CD8-positive, alpha-beta memory T cell (primary cell): ENCODE results near the gene DYNC1H1. TPM values are rescaled to one million over a fixed set of nuclear protein-coding genes. Genes with fewer than 3 reads are reported as not detected.

ENCODE experiments used
- CTCF ChIA-PET: fragments of 350-600 bp; sonication (Branson Sonifier 250); formaldehyde crosslinking; loops from one replicate; lab custom pipeline; 2021; ENCODE audit warnings: antibody characterized with exemption; lab: Charles Lee
- POLR2A ChIA-PET: fragments of 350-600 bp; sonication (Branson Sonifier 250); formaldehyde crosslinking; loops from one replicate; lab custom pipeline; 2021; ENCODE audit warnings: antibody characterized with exemption; lab: Charles Lee
- DNase-seq, 5 donors: peaks; one replicate each; pipeline versions ENCODE4 v3.0.0 to v3.0.0-alpha.2; 2020 to 2022; ENCODE audit warnings: mixed read lengths in 1 of 5
- H3K27ac ChIP-seq: one replicate; pipeline ENCODE4 v1.7.0; 2013; ENCODE audit warnings: low read depth, mild to moderate bottlenecking, low read length, moderate library complexity
- H3K27me3 ChIP-seq: 2 replicates; pipeline ENCODE4 v1.7.0; 2013; ENCODE audit warnings: low read length, mild to moderate bottlenecking; ENCODE audit not compliant: insufficient read depth, poor library complexity, severe bottlenecking
- H3K36me3 ChIP-seq: 2 replicates; pipeline ENCODE4 v1.7.0; 2013; ENCODE audit warnings: mild to moderate bottlenecking, low read length, moderate library complexity; ENCODE audit not compliant: insufficient read depth
- H3K4me1 ChIP-seq: 2 replicates; pipeline ENCODE4 v1.7.0; 2013; ENCODE audit warnings: mild to moderate bottlenecking, low read length, moderate library complexity; ENCODE audit not compliant: insufficient read depth
- H3K4me3 ChIP-seq: 2 replicates; pipeline ENCODE4 v1.7.0; 2013; ENCODE audit warnings: mild to moderate bottlenecking, low read length
- H3K9me3 ChIP-seq: 2 replicates; pipeline ENCODE4 v1.7.0; 2013; ENCODE audit warnings: mild to moderate bottlenecking, low read length
- H3K27ac Mint-ChIP-seq, 8 donors: one replicate each; pipeline ENCODE4 v1.8.0; 2020 to 2021; ENCODE audit warnings: mixed read lengths in 8 of 8, mild to moderate bottlenecking in 6 of 8, inconsistent platforms in 3 of 8, moderate library complexity in 3 of 8
- H3K27me3 Mint-ChIP-seq, 2 donors: one replicate each; pipeline ENCODE4 v1.8.0; 2020 to 2021; ENCODE audit warnings: mixed read lengths in 2 of 2, mild to moderate bottlenecking in 1 of 2, moderate library complexity in 1 of 2
- H3K36me3 Mint-ChIP-seq, 3 donors: one replicate each; pipeline ENCODE4 v1.8.0; 2020 to 2021; ENCODE audit warnings: mixed read lengths in 3 of 3, inconsistent platforms in 1 of 3, mild to moderate bottlenecking in 1 of 3
- H3K4me1 Mint-ChIP-seq, 3 donors: one replicate each; pipeline ENCODE4 v1.8.0; 2020 to 2021; ENCODE audit warnings: mixed read lengths in 3 of 3, inconsistent platforms in 1 of 3, mild to moderate bottlenecking in 1 of 3
- H3K4me3 Mint-ChIP-seq, 7 donors: one replicate each; pipeline ENCODE4 v1.8.0; 2020 to 2021; ENCODE audit warnings: mixed read lengths in 7 of 7, mild to moderate bottlenecking in 6 of 7, moderate library complexity in 4 of 7, inconsistent platforms in 2 of 7
- H3K9me3 Mint-ChIP-seq, 5 donors: one replicate each; pipeline ENCODE4 v1.8.0; 2020 to 2022; ENCODE audit warnings: mixed read lengths in 5 of 5, mild to moderate bottlenecking in 3 of 5, moderate library complexity in 2 of 5, inconsistent platforms in 1 of 5
- polyA plus RNA-seq: library from polyadenylated mRNA; unstranded; fragments of 300-500 nt; fragmentation: Illumina TruSeq; gene quantifications from one replicate; pipeline ENCODE4 v1.2.3, GENCODE V29; 2021
- total RNA-seq, 2 experiments: library from RNA; stranded (reverse); gene quantifications; one replicate each; pipeline ENCODE4 v1.2.3, GENCODE V29; 2021

DYNC1H1 gene
- total and polyA plus RNA-seq, 3 experiments from 2014 or later, result 59.7 to 249 (median 241) TPM

GRCh38 chr14:101955695-101956161 is 8.6 kb upstream of the DYNC1H1 start:
- Mint-ChIP-seq H3K4me3 (peak overlapping the region in 1 of 7 donors; percentile 37), H3K27me3 (no peaks in the 10 kb centered on the region), H3K9me3 (no peaks in the 10 kb centered on the region), H3K27ac (no peak overlapping the region), H3K4me1 (peaks cover 6 to 7% (median 7%) of the 10 kb centered on the region in 3 donors), H3K36me3 (no peaks in the 10 kb centered on the region)
- Histone ChIP-seq H3K27me3 (no peaks in the 10 kb centered on the region), H3K27ac (no peak overlapping the region), H3K4me1 (no peaks in the 10 kb centered on the region), H3K36me3 (no peaks in the 10 kb centered on the region), H3K4me3 (no peak overlapping the region), H3K9me3 (no peaks in the 10 kb centered on the region)
- ChIA-PET CTCF (interaction anchor here (1.2 kb wide), 1 partner anchor 140 kb away, joined by 4 read pairs; no protein-coding TSS in a partner anchor), POLR2A (no interaction called here)
- no peak for DNase-seq

DNA sequence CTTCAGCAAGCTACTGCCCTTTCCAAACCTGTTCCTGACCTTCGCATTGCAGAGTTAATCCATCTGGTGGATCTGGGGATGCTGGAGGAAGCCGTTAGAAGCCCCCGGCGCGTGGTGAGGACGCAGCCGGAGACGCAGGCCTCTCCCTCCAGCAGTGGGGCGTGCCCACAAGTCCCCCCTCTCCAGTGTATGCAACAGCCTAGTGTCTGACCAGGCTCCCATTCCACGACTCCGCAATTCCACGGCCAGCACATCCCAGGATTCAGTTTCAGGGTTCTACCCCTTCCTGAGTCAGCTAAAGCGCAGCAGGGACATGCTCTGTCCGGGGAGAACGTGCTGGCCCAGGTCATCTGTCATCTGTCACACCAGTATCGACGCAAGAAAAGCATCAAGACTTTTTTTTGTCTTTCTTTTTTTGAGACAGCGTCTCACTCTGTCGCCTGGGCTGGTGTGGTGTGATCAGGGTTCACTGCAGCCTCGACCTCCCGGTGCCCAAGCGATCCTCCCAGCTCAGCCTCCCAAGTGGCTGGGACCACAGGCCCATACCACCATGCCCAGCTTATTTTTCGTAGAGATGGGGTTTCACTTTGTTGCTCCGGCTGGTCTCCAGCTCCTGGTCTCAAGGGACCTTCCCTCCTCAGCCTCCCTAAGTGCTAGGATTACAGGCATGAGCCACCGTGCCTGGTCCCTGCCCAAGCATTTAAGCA is 8.0 kb upstream of the DYNC1H1 start:
- Histone ChIP-seq H3K27ac (no peak overlapping the region), H3K36me3 (no peaks in the 10 kb centered on the region), H3K27me3 (no peaks in the 10 kb centered on the region), H3K4me3 (no peak overlapping the region), H3K4me1 (peaks cover 2% of the 10 kb centered on the region), H3K9me3 (no peaks in the 10 kb centered on the region)
- H3K27me3 Mint-ChIP-seq, result peaks cover 0 to 3% of the 10 kb centered on the region in 2 donors
- H3K36me3 Mint-ChIP-seq, result no peaks in the 10 kb centered on the region
- H3K4me1 Mint-ChIP-seq, result peaks cover 11 to 13% (median 13%) of the 10 kb centered on the region in 3 donors
- CTCF ChIA-PET, result interaction anchor here (1.2 to 1.4 kb wide), 2 partner anchors 140 to 249 kb away, joined by 3 to 4 read pairs; no protein-coding TSS in a partner anchor
- POLR2A ChIA-PET, result no interaction called here
- no peak overlapping the region for H3K4me3 Mint-ChIP-seq
- peak overlapping the region in 1 of 8 donors; percentile 68 for H3K27ac Mint-ChIP-seq
- H3K9me3 Mint-ChIP-seq, result no peaks in the 10 kb centered on the region
- no peak for DNase-seq

DNA sequence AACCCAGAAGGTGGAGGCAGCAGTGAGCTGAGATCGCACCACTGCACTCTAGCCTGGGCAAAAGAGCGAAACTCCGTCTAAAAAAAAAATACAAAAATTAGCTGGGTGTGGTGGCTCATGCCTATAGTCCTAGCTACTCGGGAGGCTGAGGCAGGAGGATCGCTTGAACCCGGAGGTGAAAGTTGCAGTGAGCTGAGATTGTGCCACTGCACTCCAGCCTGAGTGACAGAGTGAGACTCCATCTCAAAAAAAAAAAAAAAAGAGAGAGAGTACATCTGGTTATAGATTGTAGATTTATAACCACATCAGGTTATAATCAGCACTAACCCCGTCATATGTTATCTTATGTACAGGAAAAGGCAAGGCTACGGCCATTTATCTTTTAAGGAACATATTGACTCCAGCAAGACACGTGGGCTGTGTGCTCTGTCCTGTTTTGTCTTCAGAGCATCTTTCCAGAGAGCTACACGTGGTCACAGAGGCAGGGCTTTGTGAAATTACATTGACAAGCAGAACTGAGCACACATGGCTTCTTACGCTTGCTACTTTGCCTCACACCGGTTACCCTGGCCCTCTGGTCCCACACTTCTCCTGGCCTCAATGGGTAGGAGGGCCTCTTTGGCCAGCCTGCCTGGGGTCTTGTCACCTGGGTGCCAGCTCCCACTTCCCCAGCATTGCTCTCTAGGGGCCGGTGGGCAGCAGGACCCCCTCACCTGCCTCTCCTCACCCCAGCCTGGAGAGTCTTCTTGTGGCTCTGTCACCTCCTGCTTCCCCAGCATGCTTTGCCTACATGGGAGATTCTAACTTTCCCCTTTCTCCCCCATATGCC is 6.8 kb upstream of the DYNC1H1 start:
- ChIA-PET CTCF (interaction anchor here (1.4 kb wide), 1 partner anchor 250 kb away, joined by 3 read pairs; no protein-coding TSS in a partner anchor), POLR2A (no interaction called here)
- Mint-ChIP-seq H3K4me3 (peak overlapping the region in 1 of 7 donors; percentile 48), H3K27me3 (peaks cover 0 to 3% of the 10 kb centered on the region in 2 donors), H3K27ac (no peak overlapping the region), H3K4me1 (peaks cover 13 to 15% (median 15%) of the 10 kb centered on the region in 3 donors), H3K36me3 (no peaks in the 10 kb centered on the region), H3K9me3 (no peaks in the 10 kb centered on the region)
- H3K36me3 ChIP-seq, result no peaks in the 10 kb centered on the region
- no peak for DNase-seq
- no peaks in the 10 kb centered on the region for H3K9me3 ChIP-seq
- peaks cover 3% of the 10 kb centered on the region for H3K4me1 ChIP-seq
- no peak overlapping the region for H3K27ac ChIP-seq
- H3K4me3 ChIP-seq, result no peak overlapping the region
- no peaks in the 10 kb centered on the region for H3K27me3 ChIP-seq

DNA sequence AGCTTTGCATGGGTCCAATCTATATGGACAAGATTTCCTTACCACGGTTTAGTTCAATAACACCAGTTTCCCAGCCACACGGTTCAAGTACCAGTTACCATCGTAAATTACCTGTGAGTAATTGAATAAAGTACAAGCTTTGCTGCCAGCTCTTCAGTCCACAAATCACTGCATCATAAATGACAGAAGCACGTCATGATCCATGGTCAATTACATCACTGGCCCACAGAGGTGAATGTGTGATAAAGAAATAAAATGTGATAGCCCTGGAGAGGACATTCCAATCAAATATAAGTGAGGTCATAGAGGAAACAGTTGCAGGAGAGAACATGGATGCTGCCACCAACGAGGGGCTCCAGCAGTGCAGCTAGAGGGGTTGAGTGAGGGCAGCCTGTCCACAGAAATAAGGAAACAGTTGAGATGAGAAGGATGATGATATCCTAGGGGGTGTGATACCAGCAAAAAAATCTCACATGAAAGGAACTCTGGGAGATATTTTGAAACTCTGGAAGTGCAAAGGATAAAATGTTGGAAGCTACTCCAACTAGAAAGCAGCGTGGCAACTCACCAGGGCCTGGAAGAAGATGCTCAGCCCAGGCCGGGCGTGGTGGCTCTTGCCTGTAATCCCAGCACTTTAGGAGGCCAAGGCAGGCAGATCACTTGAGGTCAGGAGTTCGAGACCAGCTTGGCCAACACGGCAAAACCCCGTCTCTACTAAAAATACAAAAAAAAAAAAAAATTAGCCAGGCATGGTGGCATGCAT is 5.8 kb upstream of the DYNC1H1 start:
- no peaks in the 10 kb centered on the region for H3K9me3 ChIP-seq
- CTCF ChIA-PET, result no interaction called here
- Mint-ChIP-seq H3K9me3 (no peaks in the 10 kb centered on the region), H3K4me1 (peaks cover 13 to 15% (median 15%) of the 10 kb centered on the region in 3 donors), H3K27me3 (peaks cover 0 to 3% of the 10 kb centered on the region in 2 donors), H3K36me3 (no peaks in the 10 kb centered on the region), H3K4me3 (peak overlapping the region in 1 of 7 donors; percentile 48), H3K27ac (no peak overlapping the region)
- H3K4me3 ChIP-seq, result no peak overlapping the region
- no peaks in the 10 kb centered on the region for H3K36me3 ChIP-seq
- H3K27ac ChIP-seq, result no peak overlapping the region
- DNase-seq, result no peak
- H3K4me1 ChIP-seq, result peaks cover 4% of the 10 kb centered on the region
- no peaks in the 10 kb centered on the region for H3K27me3 ChIP-seq
- POLR2A ChIA-PET, result interaction anchor here (0.7 kb wide), 2 partner anchors 74 to 143 kb away, joined by 3 read pairs; no protein-coding TSS in a partner anchor

GRCh38 chr14:101959277-101959676 is 5.1 kb upstream of the DYNC1H1 start:
- ChIA-PET CTCF (interaction anchor here (1.5 to 1.8 kb wide), 3 partner anchors 133 to 253 kb away, joined by 3 to 15 read pairs (median 6); no protein-coding TSS in a partner anchor), POLR2A (interaction anchor here (0.7 kb wide), 1 partner anchor 74 kb away, joined by 3 read pairs; no protein-coding TSS in a partner anchor)
- Histone ChIP-seq H3K27ac (no peak overlapping the region), H3K4me1 (peaks cover 10% of the 10 kb centered on the region), H3K27me3 (no peaks in the 10 kb centered on the region), H3K9me3 (no peaks in the 10 kb centered on the region), H3K4me3 (no peak overlapping the region), H3K36me3 (no peaks in the 10 kb centered on the region)
- no peak for DNase-seq
- Mint-ChIP-seq H3K4me1 (peaks cover 16 to 21% (median 21%) of the 10 kb centered on the region in 3 donors), H3K9me3 (no peaks in the 10 kb centered on the region), H3K27ac (peak overlapping the region in 2 of 8 donors; percentile 22 to 33), H3K27me3 (peaks cover 0 to 3% of the 10 kb centered on the region in 2 donors), H3K4me3 (no peak overlapping the region), H3K36me3 (no peaks in the 10 kb centered on the region)

DNA sequence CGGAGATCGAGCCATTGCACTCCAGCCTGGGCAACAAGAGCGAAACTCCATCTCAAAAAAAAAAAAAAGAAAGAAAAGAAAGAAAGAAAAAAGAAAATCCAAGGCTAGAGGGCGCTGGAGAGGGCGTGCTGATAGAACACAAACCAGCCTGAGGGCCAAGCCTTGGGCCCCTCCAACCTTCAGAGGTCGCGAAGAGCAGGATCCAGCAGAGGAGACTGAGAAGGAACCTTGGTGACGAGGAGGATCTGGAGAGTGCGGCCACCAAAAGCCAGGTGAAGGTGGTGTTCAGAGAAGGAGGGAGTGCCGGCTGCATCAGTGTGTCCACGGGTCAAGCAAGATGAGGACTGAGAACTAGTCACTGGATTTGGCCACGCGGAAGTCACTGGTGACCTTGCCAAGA is 4.1 kb upstream of the DYNC1H1 start:
- peaks cover 0 to 3% of the 10 kb centered on the region in 2 donors for H3K27me3 Mint-ChIP-seq
- CTCF ChIA-PET, result interaction anchor here (0.8 to 2.1 kb wide), 9 partner anchors 10 to 254 kb away, joined by 3 to 15 read pairs (median 3); no protein-coding TSS in a partner anchor
- peak in 2 of 5 donors; percentile 17 to 29 for DNase-seq
- H3K9me3 Mint-ChIP-seq, result no peaks in the 10 kb centered on the region
- peaks cover 17 to 22% (median 22%) of the 10 kb centered on the region in 3 donors for H3K4me1 Mint-ChIP-seq
- H3K4me3 Mint-ChIP-seq, result peak overlapping the region in 1 of 7 donors; percentile 61
- H3K27ac Mint-ChIP-seq, result peak overlapping the region in 3 of 8 donors; percentile 68 to 81 (median 81)
- POLR2A ChIA-PET, result no interaction called here
- peaks cover 0 to 5% (median 0%) of the 10 kb centered on the region in 3 donors for H3K36me3 Mint-ChIP-seq
- Histone ChIP-seq H3K4me1 (peaks cover 10% of the 10 kb centered on the region), H3K4me3 (no peak overlapping the region), H3K27me3 (no peaks in the 10 kb centered on the region), H3K36me3 (no peaks in the 10 kb centered on the region), H3K27ac (no peak overlapping the region), H3K9me3 (no peaks in the 10 kb centered on the region)

- H3K27me3 Mint-ChIP-seq, result peaks cover 0 to 3% of the 10 kb centered on the region in 2 donors
- POLR2A ChIA-PET, result no interaction called here
- H3K4me3 Mint-ChIP-seq, result peak overlapping the region in 3 of 7 donors; percentile 52 to 83 (median 57)
Observed at GRCh38 chr14:101961011-101961721, 3.2 kb upstream of the DYNC1H1 start.

More at GRCh38 chr14:101961011-101961721, 3.2 kb upstream of the DYNC1H1 start:
- Histone ChIP-seq H3K27ac (no peak overlapping the region), H3K9me3 (no peaks in the 10 kb centered on the region), H3K27me3 (no peaks in the 10 kb centered on the region), H3K4me1 (peaks cover 18% of the 10 kb centered on the region), H3K36me3 (no peaks in the 10 kb centered on the region), H3K4me3 (no peak overlapping the region)
- peak; percentile 59 to 81 (median 67) for DNase-seq
- peaks cover 25 to 32% (median 31%) of the 10 kb centered on the region in 3 donors for H3K4me1 Mint-ChIP-seq
- H3K27ac Mint-ChIP-seq, result peak overlapping the region in 4 of 8 donors; percentile 51 to 87 (median 80)
- H3K36me3 Mint-ChIP-seq, result peaks cover 0 to 9% (median 0%) of the 10 kb centered on the region in 3 donors
- H3K9me3 Mint-ChIP-seq, result no peaks in the 10 kb centered on the region
- CTCF ChIA-PET, result interaction anchor here (1.0 to 2.1 kb wide), 14 partner anchors 9 to 360 kb away, joined by 3 to 11 read pairs (median 4); no protein-coding TSS in a partner anchor
